Body of pancreas (tissue), 4 donors: ENCODE results near the gene DDX47. TPM values are rescaled to one million over a fixed set of nuclear protein-coding genes. Genes with fewer than 3 reads are reported as not detected.
"Not testable (repeated sequence)": the region's sequence is repeated elsewhere in the genome, so short reads cannot be mapped to it uniquely, and the experiment has no call there.

Experiments used
- ATAC-seq: fragments of 150-250 bp; one replicate; pipeline ENCODE4 v1.9.1; 2016
- DNase-seq, 4 donors: peaks; one replicate each; pipeline ENCODE4 v3.0.0-alpha.2; 2019
- H3K27ac ChIP-seq, 4 donors: fragments of 200-600 bp; sonication (generic); 1 replicate in 3 of 4; 2 replicates in 1 of 4; pipeline versions ENCODE4 v1.5.1 to v1.6.1; 2016 to 2019; ENCODE audit warnings: mild to moderate bottlenecking in 1 of 4, mixed read lengths in 1 of 4, moderate library complexity in 1 of 4
- H3K27me3 ChIP-seq, 2 donors: fragments of 200-600 bp; sonication (generic); one replicate each; pipeline ENCODE4 v1.6.0; 2016; ENCODE audit warnings: mild to moderate bottlenecking in 1 of 2
- H3K36me3 ChIP-seq, 2 donors: fragments of 200-600 bp; sonication (generic); replicated peaks in 1 of 2; 2 replicates each; pipeline ENCODE4 v1.5.1; 2016; ENCODE audit warnings: low read depth in 2 of 2; ENCODE audit not compliant: insufficient read depth in 1 of 2
- H3K4me1 ChIP-seq: fragments of 200-600 bp; sonication (generic); one replicate; pipeline ENCODE4 v1.6.0; 2016
- H3K4me3 ChIP-seq, 2 donors: fragments of 200-600 bp; sonication (generic); 1 replicate in 1 of 2; 2 replicates in 1 of 2; pipeline ENCODE4 v1.5.1; 2016 to 2019
- H3K9me3 ChIP-seq, 3 donors: fragments of 200-600 bp; sonication (generic); 1 replicate in 2 of 3; 2 replicates in 1 of 3; pipeline ENCODE4 v1.5.1; 2016
- CTCF ChIP-seq, 7 experiments: fragments of 450-650 bp in 4 of 7; fragments of 200-600 bp in 3 of 7; sonication (generic) in 3 of 7; IDR thresholded peaks; one replicate each; pipeline ENCODE4 v1.5.1; 2016 to 2019; ENCODE audit warnings: antibody characterized with exemption in 7 of 7
- POLR2A ChIP-seq, 3 donors: fragments of 450-650 bp; IDR thresholded peaks; one replicate each; pipeline ENCODE4 v1.6.1; 2016; ENCODE audit warnings: antibody characterized with exemption in 3 of 3, mild to moderate bottlenecking in 2 of 3
- WGBS, 2 donors: methylation state at CpG; one replicate each; pipeline ENCODE4 v1.1.5; 2017; 5-methylcytosine and 5-hydroxymethylcytosine counted together
- intact Hi-C: fragments of 100-400 bp; cut with DNase I; formaldehyde crosslinking; loops from one replicate; pipeline ENCODE4 v1.15.1; 2023
- total RNA-seq, 2 donors: library from RNA; depleted of rRNA; stranded (reverse); fragments of >200 nt; gene quantifications; one replicate each; pipeline ENCODE4 v1.1.0, GENCODE V29; 2016

The DDX47 gene
- total RNA-seq, 2 donors from 2014 or later, result 32.4 to 59.7 TPM

- no peak for DNase-seq
- no peaks in the 10 kb centered on the region for H3K27me3 ChIP-seq
- 83 to 84% methylated on average over 8 of the region's 8 CpGs for WGBS, 2 donors
- H3K4me3 ChIP-seq, result no peak overlapping the region
- H3K36me3 ChIP-seq, result no peaks in the 10 kb centered on the region
- TF ChIP-seq POLR2A (IDR thresholded peaks at IDR 0.05) (no peak), CTCF (IDR thresholded peaks at IDR 0.05) (no peak)
- no peaks in the 10 kb centered on the region for H3K9me3 ChIP-seq
- ATAC-seq, result no peak
- intact Hi-C loops, result no loop called here
- no peak overlapping the region for H3K27ac ChIP-seq
- H3K4me1 ChIP-seq, result no peaks in the 10 kb centered on the region
Measured at GRCh38 chr12:12799163-12799920, 13.8 kb upstream of the DDX47 start.

- 83 to 86% methylated on average over 9 of the region's 9 CpGs for WGBS, 2 donors
- H3K27ac ChIP-seq, result no peak overlapping the region
Measured at GRCh38 chr12:12800406-12801180, 12.6 kb upstream of the DDX47 start.

GRCh38 chr12:12801656-12802055 is 11.5 kb upstream of the DDX47 start:
- DNase-seq, H3K9me3 ChIP-seq, intact Hi-C loops, H3K4me3 ChIP-seq, H3K4me1 ChIP-seq, ATAC-seq, H3K27ac ChIP-seq, H3K36me3 ChIP-seq, H3K27me3 ChIP-seq: not testable (repeated sequence)
- WGBS, 2 donors, result 94 to 95% methylated on average over 4 of the region's 4 CpGs

More at GRCh38 chr12:12800406-12801180, 12.6 kb upstream of the DDX47 start:
- TF ChIP-seq POLR2A (IDR thresholded peaks at IDR 0.05), result no peak
- no peak for TF ChIP-seq CTCF (IDR thresholded peaks at IDR 0.05)
- H3K27me3 ChIP-seq, result no peaks in the 10 kb centered on the region
- intact Hi-C loops, result no loop called here
- ATAC-seq, result no peak
- DNase-seq, result no peak
- H3K4me1 ChIP-seq, result no peaks in the 10 kb centered on the region
- H3K4me3 ChIP-seq, result no peak overlapping the region
- H3K36me3 ChIP-seq, result no peaks in the 10 kb centered on the region
- H3K9me3 ChIP-seq, result no peaks in the 10 kb centered on the region

GRCh38 chr12:12803186-12803585 is 10.0 kb upstream of the DDX47 start:
- no peaks in the 10 kb centered on the region for H3K27me3 ChIP-seq
- DNase-seq, result peak; percentile 45 to 91 (median 76)
- H3K27ac ChIP-seq, result peak overlapping the region in 1 of 4 donors; percentile 58
- WGBS, 2 donors, result 18 to 61% methylated on average over 2 of the region's 2 CpGs
- intact Hi-C loops, result no loop called here
- no peak overlapping the region for H3K4me3 ChIP-seq
- no peak for TF ChIP-seq CTCF (IDR thresholded peaks at IDR 0.05)
- TF ChIP-seq POLR2A (IDR thresholded peaks at IDR 0.05), result no peak
- no peaks in the 10 kb centered on the region for H3K9me3 ChIP-seq
- peak; percentile 89 for ATAC-seq
- no peaks in the 10 kb centered on the region for H3K4me1 ChIP-seq
- no peaks in the 10 kb centered on the region for H3K36me3 ChIP-seq

- H3K9me3 ChIP-seq, result no peaks in the 10 kb centered on the region
- DNase-seq, result no peak
- H3K4me3 ChIP-seq, result no peak overlapping the region
- no peak overlapping the region for H3K27ac ChIP-seq
- no peaks in the 10 kb centered on the region for H3K4me1 ChIP-seq
- 64 to 68% methylated on average over 6 of the region's 6 CpGs for WGBS, 2 donors
- no peaks in the 10 kb centered on the region for H3K27me3 ChIP-seq
- no peaks in the 10 kb centered on the region for H3K36me3 ChIP-seq
- intact Hi-C loops, result no loop called here
- ATAC-seq, result no peak
- no peak for TF ChIP-seq POLR2A (IDR thresholded peaks at IDR 0.05)
- no peak for TF ChIP-seq CTCF (IDR thresholded peaks at IDR 0.05)
Measured at GRCh38 chr12:12804011-12804410, 9.1 kb upstream of the DDX47 start.
